ENCODE results near the gene CD151.
A peak's percentile ranks its signal among the peaks of the same experiment; 100 is the strongest.

Gene CD151

DNA sequence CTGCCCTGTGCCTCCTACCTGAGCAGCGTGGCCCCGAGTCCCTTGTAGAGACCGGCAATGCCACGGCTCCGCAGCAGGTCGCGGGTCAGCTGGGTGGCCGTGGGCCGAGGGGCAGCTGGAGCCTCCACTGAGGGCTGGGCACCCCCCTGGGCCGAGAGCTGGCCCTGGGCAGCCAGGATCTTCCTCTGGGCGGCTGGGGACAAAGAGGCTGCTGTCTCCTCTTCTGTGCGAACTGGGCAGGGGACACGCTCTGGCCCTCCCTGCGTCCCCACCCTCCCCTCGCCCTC lies 40.3 kb upstream of the CD151 start:
- TF ChIP-seq POLR2AphosphoS5 (IDR thresholded peaks at IDR 0.05; ENCODE audit: low read depth, low read length) (no peak), POLR2A (IDR thresholded peaks at IDR 0.05; ENCODE audit: low read depth, low read length) (no peak), TAF1 (IDR thresholded peaks at IDR 0.05; ENCODE audit: borderline replicate concordance, low read depth, low read length) (no peak)
- FAIRE-seq (no peak), DNase-seq (ENCODE audit: insufficient read length) (no peak)

- FAIRE-seq (no peak), DNase-seq (ENCODE audit: insufficient read length) (no peak)
- TF ChIP-seq POLR2A (IDR thresholded peaks at IDR 0.05; ENCODE audit: low read depth, low read length) (no peak), TAF1 (IDR thresholded peaks at IDR 0.05; ENCODE audit: borderline replicate concordance, low read depth, low read length) (no peak), POLR2AphosphoS5 (IDR thresholded peaks at IDR 0.05; ENCODE audit: low read depth, low read length) (no peak)
Observed at GRCh38 chr11:792873-793272, 39.9 kb upstream of the CD151 start.

GRCh38 chr11:793556-793955 lies 39.2 kb upstream of the CD151 start:
- FAIRE-seq, result no peak
- DNase-seq (ENCODE audit: insufficient read length), result no peak
- TF ChIP-seq POLR2AphosphoS5 (IDR thresholded peaks at IDR 0.05; ENCODE audit: low read depth, low read length), result no peak
- no peak for TF ChIP-seq TAF1 (IDR thresholded peaks at IDR 0.05; ENCODE audit: borderline replicate concordance, low read depth, low read length)
- TF ChIP-seq POLR2A (IDR thresholded peaks at IDR 0.05; ENCODE audit: low read depth, low read length), result no peak

GRCh38 chr11:794013-794765 lies 38.6 kb upstream of the CD151 start:
- DNase-seq (ENCODE audit: insufficient read length) (no peak), FAIRE-seq (no peak)
- TF ChIP-seq POLR2AphosphoS5 (IDR thresholded peaks at IDR 0.05; ENCODE audit: low read depth, low read length) (no peak), TAF1 (IDR thresholded peaks at IDR 0.05; ENCODE audit: borderline replicate concordance, low read depth, low read length) (no peak), POLR2A (IDR thresholded peaks at IDR 0.05; ENCODE audit: low read depth, low read length) (no peak)

DNA sequence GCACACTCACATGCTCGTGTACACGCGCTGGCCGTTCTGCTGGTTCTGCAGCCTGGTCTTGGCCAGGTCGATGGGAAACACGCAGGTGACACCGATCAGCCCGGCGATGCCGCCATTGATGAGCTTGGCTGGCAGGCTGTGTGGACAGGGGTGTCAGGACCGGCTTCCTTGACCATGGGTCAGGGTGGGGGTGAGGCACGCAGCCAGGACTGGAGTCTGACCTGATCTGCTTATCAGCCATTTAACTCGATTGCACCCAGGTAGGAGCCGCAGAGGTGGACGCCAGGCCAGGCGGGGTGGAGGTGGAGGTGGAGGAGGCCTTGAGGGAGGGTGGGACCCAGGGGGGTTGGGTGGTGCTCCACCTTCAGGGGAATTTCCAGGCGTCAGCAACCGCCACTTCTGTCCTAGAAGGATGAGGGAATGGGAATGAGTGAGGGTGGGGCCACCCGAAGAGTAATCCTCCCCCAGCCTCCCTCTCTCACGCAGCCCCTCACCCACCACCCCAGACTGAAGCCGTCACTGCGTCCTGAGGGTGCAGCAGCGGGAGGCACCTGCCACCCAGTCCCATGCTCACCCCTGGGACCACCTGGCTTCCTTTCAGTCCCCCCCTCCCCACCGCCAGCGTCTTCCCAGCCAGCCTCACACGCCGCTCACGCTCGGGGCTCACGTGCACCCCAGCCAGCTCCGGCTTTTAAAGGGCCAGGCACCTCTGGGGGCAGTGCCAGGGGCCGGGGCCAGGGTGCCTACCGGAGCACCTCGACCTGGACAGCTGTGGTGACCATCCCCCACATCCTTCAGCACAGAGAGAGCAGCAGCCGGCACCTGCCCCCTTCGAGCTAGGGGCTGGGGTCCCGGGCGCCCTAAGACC lies 37.8 kb upstream of the CD151 start:
- DNase-seq (ENCODE audit: insufficient read length) (no peak), FAIRE-seq (peak; percentile 64)

DNA sequence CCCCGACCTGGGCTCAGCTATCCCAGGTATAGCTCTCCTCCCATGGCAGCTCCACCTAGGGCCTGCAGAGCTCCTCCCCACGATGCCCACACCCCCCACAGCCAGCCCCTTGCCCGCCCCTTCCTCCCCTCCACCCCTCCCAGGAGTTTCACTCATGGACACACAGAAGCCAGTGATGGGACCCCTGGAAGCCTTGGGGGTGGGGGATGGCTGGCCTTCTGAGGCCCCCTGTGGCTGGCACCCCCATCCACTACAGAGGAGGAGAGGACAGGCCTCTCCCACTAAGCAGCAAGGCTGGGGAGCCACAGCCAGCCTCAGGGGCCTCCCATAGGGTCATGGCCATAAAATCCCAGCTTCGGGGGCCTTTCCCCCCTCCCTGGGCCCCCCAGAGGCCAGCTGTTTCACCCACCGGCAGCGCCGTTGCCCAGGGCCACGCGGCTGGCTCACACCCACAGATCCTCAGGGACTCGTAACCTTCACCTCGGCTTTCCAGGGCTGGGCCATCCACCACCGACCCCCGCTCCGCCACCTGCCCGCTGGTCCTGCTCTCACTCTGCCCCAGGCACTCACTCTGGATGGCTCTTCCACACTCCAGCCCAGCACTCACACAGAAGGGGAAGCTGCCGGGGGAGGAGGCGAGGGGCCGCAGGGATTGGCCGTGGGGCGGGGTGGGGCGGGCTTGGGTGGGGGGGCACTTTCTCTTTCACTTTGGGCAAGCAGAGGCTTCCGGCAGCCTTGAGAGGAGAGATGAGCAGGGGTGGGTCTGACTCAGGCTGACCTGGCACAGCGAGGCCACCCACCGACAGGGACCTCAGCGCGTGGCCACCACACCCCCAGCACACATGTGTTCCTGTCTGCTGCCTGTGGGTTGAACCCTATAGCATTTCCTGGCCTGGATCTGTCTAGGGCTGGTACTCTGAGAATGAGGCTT lies 36.9 kb upstream of the CD151 start:
- TF ChIP-seq TAF1 (IDR thresholded peaks at IDR 0.05; ENCODE audit: borderline replicate concordance, low read depth, low read length) (no peak; the same call in 1 of the 2 replicates), POLR2A (IDR thresholded peaks at IDR 0.05; ENCODE audit: low read depth, low read length) (peak; percentile 53), POLR2AphosphoS5 (IDR thresholded peaks at IDR 0.05; ENCODE audit: low read depth, low read length) (peak; percentile 50; the same call in 1 of the 2 replicates)

More for the DNA sequence above, 37.8 kb upstream of the CD151 start:
- TF ChIP-seq POLR2A (IDR thresholded peaks at IDR 0.05; ENCODE audit: low read depth, low read length), result no peak
- TF ChIP-seq TAF1 (IDR thresholded peaks at IDR 0.05; ENCODE audit: borderline replicate concordance, low read depth, low read length), result no peak
- no peak for TF ChIP-seq POLR2AphosphoS5 (IDR thresholded peaks at IDR 0.05; ENCODE audit: low read depth, low read length)

DNA sequence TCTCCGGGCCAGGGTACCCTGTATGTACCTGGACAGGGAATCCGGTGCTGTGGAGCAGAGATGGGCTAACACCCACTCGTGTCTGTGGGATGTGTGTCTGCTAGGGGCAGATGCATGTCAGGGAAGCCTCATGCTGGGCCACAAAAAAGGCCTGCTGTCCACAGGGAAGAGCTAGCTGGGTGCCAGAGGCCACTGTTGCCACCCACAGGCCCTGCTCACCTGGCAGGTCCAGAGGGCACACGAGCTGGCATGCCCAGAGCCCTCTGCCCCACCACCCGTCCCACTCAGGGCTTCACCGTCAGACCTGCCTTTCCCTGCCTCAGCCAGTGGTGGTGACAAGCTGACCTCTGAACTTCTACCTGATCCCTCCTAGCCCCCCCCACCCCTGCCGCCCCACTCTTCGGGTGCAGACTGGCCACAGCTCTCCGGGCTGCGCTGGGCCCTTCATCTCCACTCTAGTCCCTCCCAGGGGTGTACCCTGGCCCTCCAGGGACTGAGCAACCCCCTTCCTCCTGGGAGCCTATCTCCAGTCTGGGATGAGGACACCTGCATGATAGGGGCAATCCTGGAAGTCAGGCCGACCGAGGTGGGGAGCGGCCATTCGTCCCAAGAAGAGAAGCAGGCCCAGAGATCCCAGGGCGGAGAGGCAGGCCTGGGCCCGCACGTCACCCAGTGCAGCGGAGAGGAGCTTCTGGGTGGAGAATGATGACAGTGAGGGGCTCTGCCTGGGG lies 36.0 kb upstream of the CD151 start:
- no peak for FAIRE-seq
- DNase-seq (ENCODE audit: insufficient read length), result no peak
- TF ChIP-seq POLR2AphosphoS5 (IDR thresholded peaks at IDR 0.05; ENCODE audit: low read depth, low read length), result peak; percentile 0; the same call in 1 of the 2 replicates
- TF ChIP-seq POLR2A (IDR thresholded peaks at IDR 0.05; ENCODE audit: low read depth, low read length), result 0 out of 2 replicates have a peak, but pooled peaks have one; percentile 28
- no peak for TF ChIP-seq TAF1 (IDR thresholded peaks at IDR 0.05; ENCODE audit: borderline replicate concordance, low read depth, low read length)

More for the DNA sequence above, 36.9 kb upstream of the CD151 start:
- DNase-seq (ENCODE audit: insufficient read length) (peak; percentile 99), FAIRE-seq (peak; percentile 99)

DNA sequence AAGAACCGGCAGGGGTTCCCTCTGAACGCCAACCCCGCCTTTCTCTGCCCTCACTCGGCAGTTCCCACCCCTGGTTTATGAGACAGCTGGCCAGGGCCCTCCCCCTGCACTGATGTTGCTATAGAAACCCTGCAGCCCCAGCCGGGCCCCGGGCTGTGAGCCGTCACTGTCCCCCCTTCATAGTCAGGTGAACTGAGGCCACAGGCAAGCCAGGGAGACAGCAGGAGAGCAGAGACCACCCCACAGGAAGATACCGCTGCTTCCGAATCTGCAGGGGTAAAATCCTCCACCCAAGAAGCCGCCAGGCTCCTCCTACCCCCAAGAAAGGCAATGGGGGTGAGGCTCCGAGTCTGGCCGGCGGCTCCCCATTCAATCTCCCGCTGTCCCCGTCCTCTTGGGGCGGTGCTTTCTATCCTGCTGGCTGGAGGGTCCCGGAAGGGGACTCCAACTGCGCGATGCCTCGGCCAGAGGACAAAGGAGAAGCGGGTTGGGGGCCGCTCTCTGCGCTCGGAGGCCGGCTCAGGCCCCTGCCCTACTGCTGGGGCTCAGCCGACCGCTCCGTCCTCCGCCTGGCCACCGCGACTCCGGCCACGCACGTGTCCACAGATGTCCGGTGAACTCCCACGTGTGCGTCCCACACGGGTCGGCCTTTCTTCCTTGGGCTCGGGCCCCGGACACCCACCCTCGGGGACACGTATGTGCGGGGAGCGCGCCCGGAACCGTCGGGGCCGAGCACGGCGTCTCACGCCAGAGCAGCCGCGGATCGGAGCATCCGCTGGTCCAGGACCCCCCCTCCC lies 35.3 kb upstream of the CD151 start:
- FAIRE-seq (peak; percentile 99), DNase-seq (ENCODE audit: insufficient read length) (peak; percentile 94)
- TF ChIP-seq POLR2AphosphoS5 (IDR thresholded peaks at IDR 0.05; ENCODE audit: low read depth, low read length), result peak; percentile 36; the same call in 1 of the 2 replicates
- TF ChIP-seq TAF1 (IDR thresholded peaks at IDR 0.05; ENCODE audit: borderline replicate concordance, low read depth, low read length), result no peak

DNA sequence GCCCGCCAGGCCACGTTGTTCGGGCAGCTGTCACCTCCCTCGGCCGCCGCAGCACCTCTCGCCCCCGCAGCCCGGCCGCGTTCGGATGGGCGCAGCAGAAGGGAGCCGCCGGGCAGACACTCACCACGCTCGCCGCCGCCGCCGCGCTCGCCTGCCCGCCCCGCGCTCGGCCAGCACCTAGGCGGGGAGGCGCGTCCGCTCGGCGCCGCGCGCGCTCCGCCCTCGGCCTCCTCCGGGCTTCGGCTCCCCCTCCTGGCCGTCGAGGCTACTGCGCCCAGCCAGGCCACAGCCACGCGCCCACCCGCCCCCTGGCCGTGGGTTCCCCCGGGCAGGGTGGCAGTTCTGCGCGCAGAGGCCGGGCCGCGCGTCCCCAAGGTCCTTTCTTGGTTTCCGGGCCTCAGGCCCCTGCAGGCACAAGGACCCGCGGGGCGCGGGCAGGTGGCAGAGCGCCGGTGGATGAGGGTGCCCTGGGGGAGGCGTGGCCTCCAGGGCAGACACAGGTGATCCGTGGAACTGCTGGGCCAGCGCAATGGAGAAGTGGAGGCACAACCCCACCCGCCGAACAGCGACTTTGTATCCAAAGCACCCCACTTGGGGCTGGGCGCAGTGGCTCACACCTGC lies 34.5 kb upstream of the CD151 start, which contains the start of gene SLC25A22:
Gene SLC25A22 (minus strand): TSS at position 189 of the 621 bp plus-strand sequence. CDS start 3,275 bp downstream, outside the sequence.
- peak; percentile 99 for DNase-seq (ENCODE audit: insufficient read length)
- FAIRE-seq, result no peak
- no peak for TF ChIP-seq TAF1 (IDR thresholded peaks at IDR 0.05; ENCODE audit: borderline replicate concordance, low read depth, low read length)
- no peak for TF ChIP-seq POLR2AphosphoS5 (IDR thresholded peaks at IDR 0.05; ENCODE audit: low read depth, low read length)
- peak; percentile 67; the same call in 1 of the 2 replicates for TF ChIP-seq POLR2A (IDR thresholded peaks at IDR 0.05; ENCODE audit: low read depth, low read length)
